Stimulated activated CD4-positive, alpha-beta T cell treated with anti-CD3 and anti-CD28 coated beads, TNF-alpha, amount 100 ng/mL, for 1 hour (primary cell): ENCODE results near the gene ACKR1.
A peak's percentile ranks its signal among the peaks of the same experiment; 100 is the strongest.

Source experiments
- DNase-seq, 3 donors: peaks; one replicate each; pipeline ENCODE4 v3.0.0-alpha.2; 2020; ENCODE audit warnings: low read depth in 3 of 3, low spot score in 1 of 3

Gene ACKR1

DNA sequence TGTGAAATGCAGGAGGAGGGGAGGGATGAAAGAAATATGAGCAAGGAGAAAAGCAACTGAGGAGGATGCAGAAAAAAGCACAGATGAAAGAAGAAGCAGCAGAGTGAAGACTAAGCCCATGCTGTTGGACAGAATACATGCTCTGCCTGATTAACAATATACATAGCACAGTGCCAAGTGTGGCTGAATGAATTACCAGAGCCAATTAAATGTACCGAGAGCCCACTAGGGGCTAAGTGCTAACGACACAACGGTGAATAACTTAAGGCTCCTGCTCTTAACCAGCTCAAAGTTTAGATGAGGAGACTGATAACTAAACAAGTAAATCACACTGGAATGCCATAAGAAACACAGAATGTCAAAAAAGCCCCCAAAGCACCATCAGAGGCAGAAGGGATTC is 17.6 kb upstream of the ACKR1 start:
- no peak for DNase-seq

DNA sequence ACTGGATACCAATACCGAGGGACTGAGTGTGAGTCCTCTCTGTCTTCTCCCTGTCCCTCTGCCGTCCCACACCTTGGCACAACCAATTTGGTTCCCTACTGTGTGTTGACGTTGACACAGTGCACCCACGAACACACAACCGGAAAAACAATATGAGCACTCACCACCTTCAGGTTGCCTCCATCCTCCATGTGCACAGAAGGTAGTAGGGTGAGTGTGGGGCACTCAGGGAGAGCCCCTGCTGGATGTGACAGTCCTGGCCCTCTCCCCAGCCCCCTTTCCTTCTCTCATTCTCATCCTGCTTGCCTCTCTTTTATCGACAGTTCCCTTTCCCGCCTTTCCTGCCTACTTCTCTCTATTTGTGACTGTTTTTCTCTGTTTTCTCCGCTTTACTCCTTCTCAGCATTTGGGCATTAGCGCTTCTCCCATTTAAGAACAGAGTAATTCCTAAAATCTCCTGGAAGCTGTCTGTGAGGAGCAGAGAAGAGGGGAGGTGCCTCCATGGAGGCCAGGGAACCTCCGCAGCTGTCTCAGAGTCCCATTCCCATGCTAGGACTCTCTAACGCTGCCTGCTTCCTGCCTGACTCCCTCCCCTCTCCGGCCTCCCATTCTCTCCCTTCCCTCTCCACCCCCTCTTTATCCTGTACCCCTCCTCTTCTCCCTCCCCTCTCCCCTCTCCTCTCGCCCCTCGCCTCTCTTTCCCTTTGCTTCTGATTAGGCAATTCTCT is 16.9 kb upstream of the ACKR1 start:
- no peak for DNase-seq

DNA sequence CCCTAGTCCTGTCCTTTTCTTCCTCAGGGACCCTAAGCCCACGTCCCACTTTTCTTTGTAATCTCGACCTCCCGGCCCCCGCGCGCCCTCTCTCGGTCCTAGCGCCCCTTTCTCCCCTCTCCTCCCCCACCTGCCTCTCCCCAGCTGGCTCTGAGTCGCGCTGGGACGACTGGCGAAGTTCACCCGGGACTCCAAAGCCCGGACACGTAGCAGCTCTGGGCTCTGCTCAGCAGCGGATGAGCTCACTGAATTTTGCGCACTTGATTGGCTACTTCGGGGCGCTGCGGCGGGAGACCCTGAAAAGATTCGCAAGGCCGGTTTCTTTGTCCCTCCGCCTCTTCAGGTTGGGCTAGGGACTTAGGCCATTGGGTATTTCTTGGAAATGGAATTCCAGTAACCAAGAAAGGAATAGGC is 16.3 kb upstream of the ACKR1 start:
- no peak for DNase-seq

DNA sequence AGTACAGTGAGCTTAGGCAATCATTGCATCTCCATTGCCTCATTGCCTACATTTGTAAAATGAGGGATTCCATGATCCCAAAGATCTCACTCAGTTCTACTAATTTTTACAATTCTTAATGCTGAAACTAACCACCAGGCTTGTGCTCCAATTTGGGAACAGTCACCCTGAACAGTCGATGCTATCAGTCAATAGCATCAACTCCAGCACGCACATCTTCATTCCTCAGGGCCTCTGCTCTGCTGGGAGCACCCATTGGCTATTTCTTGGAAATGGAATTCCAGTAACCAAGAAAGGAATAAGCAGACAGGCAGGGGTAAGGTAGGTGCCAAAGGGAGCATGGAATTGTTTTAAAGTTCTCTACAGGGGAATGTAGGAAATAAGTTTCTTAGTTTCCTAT is 14.2 kb upstream of the ACKR1 start:
- DNase-seq, result no peak

DNA sequence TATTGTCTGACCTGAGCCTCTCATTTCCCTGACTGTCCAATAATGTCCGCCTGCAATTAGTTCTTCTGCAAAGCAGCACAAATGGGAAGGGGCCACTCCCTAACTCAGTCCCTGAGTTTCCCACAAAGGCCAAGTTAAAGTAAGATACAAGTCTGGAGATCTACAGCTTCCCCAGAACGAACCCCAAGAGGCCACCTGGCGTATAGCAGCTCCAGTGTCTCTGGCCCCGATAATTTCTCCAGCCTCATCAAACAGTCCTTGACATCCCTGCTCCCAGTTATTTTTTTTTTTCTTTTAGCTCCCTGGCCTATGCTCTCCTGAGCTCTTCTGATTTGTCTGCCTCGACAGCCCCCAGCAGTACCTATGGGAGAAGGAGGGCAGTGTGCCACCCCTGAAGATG is 8.1 kb upstream of the ACKR1 start:
- DNase-seq, result no peak

DNA sequence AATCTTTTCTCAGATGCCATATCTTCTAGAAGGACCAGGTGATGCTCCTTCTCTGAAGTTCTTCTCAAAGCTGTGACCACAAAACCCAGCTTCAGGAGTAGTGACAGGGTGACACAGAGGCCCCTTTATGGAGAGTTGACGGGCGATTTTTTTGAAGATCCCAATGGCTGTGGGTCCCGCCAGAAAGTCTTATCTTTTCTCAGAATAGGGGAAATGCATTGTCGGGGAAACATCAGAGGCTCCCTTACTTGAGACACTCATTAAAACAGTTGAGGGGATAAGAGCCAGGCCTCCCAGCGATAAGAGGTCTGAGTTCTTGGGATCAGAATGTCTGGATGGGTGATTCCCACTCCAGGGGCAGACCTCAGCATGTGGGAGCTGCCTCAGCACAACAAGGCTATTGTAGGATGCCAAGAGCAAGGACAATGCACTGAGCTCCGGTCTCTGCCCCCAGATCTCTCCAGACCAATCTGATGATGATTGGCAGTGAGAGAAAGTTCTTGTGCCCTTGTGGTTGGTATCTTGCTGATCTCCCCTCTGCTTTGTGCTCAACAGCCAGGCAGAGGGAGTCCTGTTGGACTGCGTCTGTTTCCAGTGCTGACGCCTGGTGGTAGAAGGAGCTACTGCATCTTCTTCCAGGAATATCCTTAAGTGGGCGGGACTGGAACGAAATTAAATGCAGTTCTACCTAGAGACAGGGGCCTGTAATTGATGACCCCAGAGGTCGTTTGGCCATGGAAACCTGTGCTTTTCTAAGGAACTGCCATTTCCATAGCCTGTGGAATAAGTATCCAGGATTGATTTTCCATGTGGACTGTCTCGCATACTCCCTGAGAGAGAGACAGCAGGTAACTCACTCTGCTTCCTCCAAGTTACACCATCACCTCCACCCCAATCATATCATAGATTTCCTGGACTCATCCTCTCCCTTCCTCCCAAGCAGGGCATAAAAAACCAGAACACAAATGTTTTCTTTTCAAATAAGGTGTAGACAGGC is 6.8 kb upstream of the ACKR1 start:
- DNase-seq, result peak in 1 of 3 donors; percentile 16

DNA sequence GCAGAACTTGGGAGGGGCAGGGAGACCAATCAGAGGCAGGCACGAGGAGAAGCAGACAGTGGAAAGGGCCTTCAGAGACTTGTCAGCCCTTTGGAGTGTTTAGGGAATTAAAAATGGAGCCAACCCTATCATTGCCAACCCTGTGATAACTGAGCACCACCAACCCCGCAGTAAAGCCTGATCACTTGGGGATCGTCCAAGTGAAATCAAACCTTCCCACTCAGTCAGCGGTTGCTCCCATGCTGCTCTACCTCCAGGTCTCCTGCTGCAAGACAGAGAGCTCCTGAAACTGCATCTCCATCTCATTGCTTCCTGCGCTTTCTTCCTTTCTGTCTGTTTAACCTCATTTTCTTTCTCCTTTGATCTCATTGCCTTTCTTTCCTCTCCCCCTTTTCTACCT is 4.8 kb upstream of the ACKR1 start:
- no peak for DNase-seq

DNA sequence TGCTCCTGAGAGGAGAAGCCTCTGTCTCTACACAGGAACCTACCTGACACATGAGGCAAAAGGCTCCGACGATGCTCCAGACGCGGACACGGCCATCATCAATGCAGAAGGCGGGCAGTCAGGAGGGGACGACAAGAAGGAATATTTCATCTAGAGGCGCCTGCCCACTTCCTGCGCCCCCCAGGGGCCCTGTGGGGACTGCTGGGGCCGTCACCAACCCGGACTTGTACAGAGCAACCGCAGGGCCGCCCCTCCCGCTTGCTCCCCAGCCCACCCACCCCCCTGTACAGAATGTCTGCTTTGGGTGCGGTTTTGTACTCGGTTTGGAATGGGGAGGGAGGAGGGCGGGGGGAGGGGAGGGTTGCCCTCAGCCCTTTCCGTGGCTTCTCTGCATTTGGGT is 3.9 kb upstream of the ACKR1 start:
- no peak for DNase-seq

DNA sequence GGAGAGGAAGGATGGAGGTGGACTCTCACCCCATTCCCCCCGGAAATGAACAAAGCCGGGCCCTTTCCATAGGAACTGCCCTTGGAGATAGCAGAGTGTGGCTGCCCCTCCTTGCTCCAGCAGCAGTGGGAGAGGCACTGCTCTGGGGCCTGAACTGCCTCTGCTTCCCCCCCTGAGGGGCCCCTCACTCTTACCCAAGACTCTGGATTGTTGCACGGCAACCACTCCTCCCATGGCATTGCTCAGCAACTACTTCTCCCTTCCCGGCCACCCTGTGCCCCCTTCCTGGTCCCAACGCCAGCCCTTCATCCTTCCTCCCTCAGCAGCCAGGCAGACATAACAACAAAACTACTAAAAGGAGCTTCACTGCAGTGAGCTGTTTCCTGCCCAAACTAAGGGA is 3.0 kb upstream of the ACKR1 start:
- no peak for DNase-seq

DNA sequence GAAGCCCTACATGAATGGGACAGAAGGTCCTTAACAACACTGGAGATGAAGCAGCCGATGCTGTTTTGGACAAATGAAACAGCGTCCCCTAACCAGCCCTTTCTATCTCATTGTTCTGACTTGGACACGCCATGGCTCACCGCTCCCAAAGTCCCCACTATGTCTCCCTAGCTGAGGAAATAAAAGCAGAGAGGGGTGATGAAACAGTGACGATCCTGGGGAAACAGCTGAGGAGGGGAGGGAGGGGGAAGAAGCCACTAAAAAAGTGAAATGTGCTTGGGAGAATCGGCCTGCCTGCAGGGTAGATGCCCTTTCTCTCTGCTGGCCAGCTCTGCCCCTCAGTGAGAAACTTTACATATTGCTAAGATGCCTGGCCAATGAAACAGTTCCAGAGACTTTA is 1.1 kb upstream of the ACKR1 start:
- no peak for DNase-seq

DNA sequence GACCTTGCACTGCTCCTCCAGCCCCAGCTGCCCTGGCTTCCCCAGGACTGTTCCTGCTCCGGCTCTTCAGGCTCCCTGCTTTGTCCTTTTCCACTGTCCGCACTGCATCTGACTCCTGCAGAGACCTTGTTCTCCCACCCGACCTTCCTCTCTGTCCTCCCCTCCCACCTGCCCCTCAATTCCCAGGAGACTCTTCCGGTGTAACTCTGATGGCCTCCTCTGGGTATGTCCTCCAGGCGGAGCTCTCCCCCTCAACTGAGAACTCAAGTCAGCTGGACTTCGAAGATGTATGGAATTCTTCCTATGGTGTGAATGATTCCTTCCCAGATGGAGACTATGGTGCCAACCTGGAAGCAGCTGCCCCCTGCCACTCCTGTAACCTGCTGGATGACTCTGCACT is 550 bp downstream of the ACKR1 start:
- DNase-seq, result no peak

DNA sequence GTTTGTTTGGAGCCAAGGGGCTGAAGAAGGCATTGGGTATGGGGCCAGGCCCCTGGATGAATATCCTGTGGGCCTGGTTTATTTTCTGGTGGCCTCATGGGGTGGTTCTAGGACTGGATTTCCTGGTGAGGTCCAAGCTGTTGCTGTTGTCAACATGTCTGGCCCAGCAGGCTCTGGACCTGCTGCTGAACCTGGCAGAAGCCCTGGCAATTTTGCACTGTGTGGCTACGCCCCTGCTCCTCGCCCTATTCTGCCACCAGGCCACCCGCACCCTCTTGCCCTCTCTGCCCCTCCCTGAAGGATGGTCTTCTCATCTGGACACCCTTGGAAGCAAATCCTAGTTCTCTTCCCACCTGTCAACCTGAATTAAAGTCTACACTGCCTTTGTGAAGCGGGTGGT is 1.4 kb downstream of the ACKR1 start:
- no peak for DNase-seq

DNA sequence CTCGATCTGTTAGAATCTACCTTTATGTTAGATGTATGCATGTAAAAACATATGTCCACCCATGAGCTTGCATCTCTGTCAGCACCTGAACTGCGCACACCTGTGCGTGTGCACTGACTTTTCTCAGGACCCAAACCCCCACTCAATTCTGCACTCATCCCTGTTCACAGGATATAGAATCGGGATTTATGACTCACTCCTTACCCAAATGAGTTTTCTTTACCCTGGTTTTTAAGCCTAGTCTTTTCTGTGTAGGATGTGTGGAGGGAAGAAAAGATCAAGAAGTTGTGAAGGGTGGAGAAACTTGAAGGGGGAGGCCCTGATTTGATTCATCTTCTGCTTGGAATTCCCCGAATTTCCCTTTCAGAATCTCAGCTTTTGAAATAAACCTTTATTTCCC is 2.4 kb downstream of the ACKR1 start:
- no peak for DNase-seq

DNA sequence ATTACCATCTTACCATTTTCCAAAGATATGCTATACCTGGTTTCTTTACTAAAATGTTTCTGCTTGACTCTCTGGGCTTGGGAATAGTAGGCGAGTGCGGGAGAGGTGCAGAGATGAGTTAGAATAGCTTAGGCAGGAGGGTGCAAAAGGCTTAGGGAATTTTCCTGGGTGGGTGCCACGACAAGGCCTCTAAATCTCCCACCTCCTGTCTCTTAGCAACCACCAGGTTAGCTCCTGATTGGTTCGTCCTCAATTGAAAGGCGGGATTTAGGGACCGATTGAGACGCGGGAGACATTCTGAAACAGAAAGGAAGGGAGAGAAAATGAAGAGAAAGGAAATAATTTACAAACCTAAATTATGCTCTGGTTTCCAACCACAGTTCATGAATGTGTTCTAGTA is 3.1 kb downstream of the ACKR1 start:
- no peak for DNase-seq

DNA sequence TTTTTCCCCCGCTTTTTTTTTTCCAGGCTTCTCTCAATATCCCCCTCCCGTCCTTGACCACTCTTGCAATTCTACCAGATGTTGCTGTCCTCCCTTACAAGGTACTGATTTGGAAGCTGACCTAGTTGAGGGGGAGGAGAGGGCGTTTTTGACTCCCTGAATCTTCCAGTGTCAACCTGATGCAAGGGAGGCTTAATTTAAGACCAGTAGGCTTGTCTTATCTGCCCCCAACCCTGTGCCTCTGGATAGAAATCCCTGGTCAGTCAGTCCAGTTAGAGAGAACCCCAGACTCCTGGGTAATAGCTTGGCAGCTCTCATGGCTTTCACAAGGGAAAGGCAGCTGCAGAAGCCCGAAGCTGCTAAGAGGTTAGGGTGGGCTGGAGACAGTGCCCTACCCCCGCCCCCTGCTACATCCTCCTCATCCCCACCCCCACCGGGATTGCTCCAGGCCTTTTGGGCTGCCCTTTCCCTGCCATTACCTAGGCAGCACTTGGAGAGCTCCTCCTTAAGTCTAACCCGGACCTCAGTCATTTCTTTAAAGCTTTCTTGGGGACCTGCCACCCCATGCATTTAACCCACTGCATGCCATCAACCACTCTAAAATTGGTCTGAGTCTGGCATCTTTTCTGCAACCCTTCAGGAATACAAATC is 3.6 kb downstream of the ACKR1 start:
- no peak for DNase-seq

DNA sequence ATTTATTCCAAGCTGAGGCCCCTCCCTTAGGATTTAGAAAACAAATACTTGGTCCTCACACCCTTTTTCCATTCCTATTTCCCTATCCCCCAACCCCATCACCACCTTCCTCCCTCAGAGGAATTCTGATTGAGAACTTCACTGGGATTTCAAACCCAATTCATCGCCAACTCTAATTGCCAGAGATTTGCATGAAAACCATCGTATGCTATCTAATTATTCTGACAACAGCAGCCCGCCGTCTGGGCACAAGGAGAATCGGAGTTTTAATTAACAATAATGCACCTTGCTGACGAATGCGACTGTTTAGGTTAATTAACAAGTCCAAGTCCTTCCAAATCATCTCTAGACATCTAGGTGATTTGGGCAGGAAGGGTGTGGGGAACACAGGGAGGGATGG is 4.4 kb downstream of the ACKR1 start:
- DNase-seq, result no peak

DNA sequence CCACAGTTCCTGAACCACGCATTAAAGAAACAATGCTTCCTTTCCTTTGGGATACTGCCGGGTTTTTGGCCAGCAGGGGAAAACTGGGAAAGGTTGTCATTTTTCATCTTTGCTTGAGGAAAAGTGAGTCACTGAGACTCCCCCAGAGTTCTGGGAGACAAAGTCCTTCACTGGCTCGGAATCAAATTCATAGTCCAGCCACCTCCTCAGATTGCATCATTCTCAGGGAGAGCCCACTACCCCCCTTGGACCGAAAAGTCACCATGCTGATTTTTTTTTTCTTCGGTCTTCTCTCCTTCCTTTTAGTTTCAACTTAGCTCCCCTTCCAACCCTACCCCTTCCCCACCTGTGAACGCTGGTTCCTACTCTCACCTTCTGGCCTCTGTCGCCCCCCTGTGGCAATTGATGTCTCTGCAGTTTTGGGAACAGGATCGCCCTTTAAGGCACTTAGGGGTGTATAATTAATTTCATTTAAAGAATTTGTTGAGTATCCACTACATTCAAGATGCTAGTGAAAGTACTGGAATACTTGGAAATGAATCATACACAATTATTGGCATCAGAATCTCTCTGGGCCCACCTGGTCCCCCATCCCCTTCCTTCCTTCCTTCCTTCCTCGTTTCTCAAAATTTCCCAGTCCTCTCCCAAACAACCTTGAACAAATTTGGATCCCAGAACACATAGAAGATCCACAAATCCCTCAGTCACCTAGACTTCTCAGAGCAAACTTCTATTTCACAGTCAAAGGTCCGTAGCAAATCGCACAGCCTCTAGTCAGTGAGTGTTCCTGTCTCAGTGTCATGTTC is 6.9 kb downstream of the ACKR1 start:
- DNase-seq, result peak in 1 of 3 donors; percentile 37

DNA sequence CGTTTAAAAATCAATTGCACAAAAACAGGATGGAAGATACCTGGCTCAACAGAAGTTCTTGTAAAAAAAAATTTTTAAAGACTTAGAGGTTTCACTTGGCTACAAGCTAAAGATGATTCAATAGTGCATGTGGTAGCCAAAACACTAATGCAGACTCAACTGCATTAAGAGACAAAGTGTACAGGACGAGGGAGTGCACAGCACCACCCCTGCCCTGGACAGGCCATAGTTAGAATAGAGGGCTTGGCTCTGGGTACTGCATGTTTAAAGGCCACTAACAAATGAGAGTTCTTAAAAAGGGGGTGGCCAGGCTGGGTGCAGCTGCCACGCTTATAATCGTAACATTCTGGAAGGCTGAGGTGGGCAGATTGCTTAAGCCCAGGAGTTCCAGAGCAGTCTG is 7.9 kb downstream of the ACKR1 start:
- DNase-seq, result no peak

DNA sequence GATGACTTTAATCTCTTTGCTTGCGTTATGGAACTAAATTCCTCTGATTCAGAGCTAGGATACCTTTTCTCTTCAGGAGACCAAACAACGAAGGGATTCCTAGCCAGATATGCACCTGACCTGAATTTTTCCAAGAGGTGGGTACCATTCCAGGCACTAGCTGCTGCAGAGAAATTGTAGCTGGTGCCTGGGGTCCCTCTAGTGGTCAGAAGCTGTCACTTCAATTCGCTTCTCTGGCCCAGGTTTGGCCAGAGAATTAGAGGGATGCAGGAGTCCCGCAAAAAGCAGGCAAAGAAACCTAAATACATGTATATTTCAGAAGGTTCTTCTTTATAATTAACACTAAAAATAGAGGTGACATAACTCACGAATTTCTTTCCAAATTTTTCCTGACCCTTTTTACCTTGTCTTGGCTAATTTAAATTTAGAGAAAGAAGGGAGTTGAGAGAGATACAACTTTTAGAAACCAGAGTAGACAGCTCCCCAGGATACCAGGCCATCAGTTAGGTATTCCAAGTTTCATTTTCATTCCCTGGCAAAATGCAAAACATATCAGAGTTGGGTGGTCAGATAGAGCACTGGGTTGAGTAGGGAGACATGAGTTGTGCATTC is 9.6 kb downstream of the ACKR1 start:
- no peak for DNase-seq
